GM23248 (cell line): ENCODE results near the gene IFT122. TPM values are rescaled to one million over a fixed set of nuclear protein-coding genes. Genes with fewer than 3 reads are reported as not detected.

Experiments
- DNase-seq: peaks from one replicate; pipeline ENCODE4 v3.0.0-alpha.2; 2015
- H2AFZ ChIP-seq: fragments of 200-600 bp; sonication (generic); 2 replicates; pipeline ENCODE4 v1.6.1; 2016; ENCODE audit warnings: antibody characterized with exemption
- H3F3A ChIP-seq: fragments of 200-600 bp; sonication (generic); 2 replicates; pipeline ENCODE4 v1.6.1; 2016; ENCODE audit warnings: mild to moderate bottlenecking, antibody characterized with exemption, mixed run types; ENCODE audit not compliant: insufficient read depth
- H3K27ac ChIP-seq: fragments of 200-600 bp; sonication (generic); 2 replicates; pipeline ENCODE4 v1.5.1; 2016; ENCODE audit warnings: mild to moderate bottlenecking
- H3K27me3 ChIP-seq: fragments of 200-600 bp; sonication (generic); replicated peaks from 2 replicates; pipeline ENCODE4 v1.6.1; 2016; ENCODE audit warnings: mild to moderate bottlenecking; ENCODE audit not compliant: insufficient read depth
- H3K36me3 ChIP-seq: fragments of 200-600 bp; sonication (generic); 2 replicates; pipeline ENCODE4 v1.6.1; 2016; ENCODE audit warnings: low read depth, mild to moderate bottlenecking
- H3K4me1 ChIP-seq: fragments of 200-600 bp; sonication (generic); 2 replicates; pipeline ENCODE4 v1.6.1; 2016; ENCODE audit warnings: mild to moderate bottlenecking; ENCODE audit not compliant: insufficient read depth
- H3K4me2 ChIP-seq: fragments of 200-600 bp; sonication (generic); one replicate; pipeline ENCODE4 v1.6.1; 2016; ENCODE audit warnings: mild to moderate bottlenecking; ENCODE audit not compliant: unreplicated experiment
- H3K4me3 ChIP-seq: fragments of 200-600 bp; sonication (generic); 2 replicates; pipeline ENCODE4 v1.5.1; 2016; ENCODE audit warnings: mild to moderate bottlenecking
- H3K79me2 ChIP-seq: fragments of 200-600 bp; sonication (generic); 2 replicates; pipeline ENCODE4 v1.6.1; 2016; ENCODE audit warnings: mild to moderate bottlenecking; ENCODE audit not compliant: insufficient read depth
- H3K9ac ChIP-seq: fragments of 200-600 bp; sonication (generic); 2 replicates; pipeline ENCODE4 v1.6.1; 2016; ENCODE audit warnings: mild to moderate bottlenecking
- H3K9me2 ChIP-seq: fragments of 200-600 bp; sonication (generic); 2 replicates; pipeline ENCODE4 v1.6.1; 2016; ENCODE audit warnings: mixed run types, mild to moderate bottlenecking, moderate library complexity; ENCODE audit not compliant: insufficient read depth
- H3K9me3 ChIP-seq: fragments of 200-600 bp; sonication (generic); one replicate; pipeline ENCODE4 v1.6.1; 2017; ENCODE audit warnings: low read depth
- H4K20me1 ChIP-seq: fragments of 200-600 bp; sonication (generic); 2 replicates; pipeline ENCODE4 v1.6.0; 2016; ENCODE audit not compliant: insufficient read depth
- EZH2 ChIP-seq: fragments of 200-600 bp; sonication (generic); IDR thresholded peaks from 2 replicates; pipeline ENCODE4 v1.6.1; 2018; ENCODE audit warnings: antibody characterized with exemption, mild to moderate bottlenecking; ENCODE audit not compliant: insufficient read depth, poor library complexity, severe bottlenecking
- EZH2phosphoT487 ChIP-seq: fragments of 200-600 bp; sonication (generic); IDR thresholded peaks from 2 replicates; pipeline ENCODE4 v1.6.1; 2018; ENCODE audit warnings: antibody characterized with exemption, moderate library complexity, mild to moderate bottlenecking, low read depth; ENCODE audit not compliant: insufficient read depth
- WGBS, 2 experiments: methylation state at CpG; one replicate each; pipeline ENCODE4 v1.1.6; 2015 to 2017; ENCODE audit warnings: low lambda C conversion rate in 2 of 2, low coverage in 1 of 2; ENCODE audit errors: missing lambda C conversion rate in 2 of 2; 5-methylcytosine and 5-hydroxymethylcytosine counted together
- in situ Hi-C: fragments of 300-500 bp; cut with MboI; formaldehyde crosslinking; loops from 2 replicates; pipeline ENCODE4 v1.15.0; 2020
- polyA plus RNA-seq: library from polyadenylated mRNA; unstranded; fragments of >200 nt; fragmentation: Nextera tagmentation; extraction: Ambion mirVana; gene quantifications from 2 replicates; pipeline ENCODE4 v1.2.1, GENCODE V29; 2016
- total RNA-seq: library from RNA; depleted of rRNA; stranded (reverse); fragments of >200 nt; shearing (Covaris generic); gene quantifications from 2 replicates; pipeline ENCODE4 v1.2.3, GENCODE V29; 2014

The IFT122 gene
- total and polyA plus RNA-seq, 2 experiments from 2014 or later = 16.1 to 16.3 TPM

- no peak overlapping the region for H3K4me2 ChIP-seq
- H3K4me1 ChIP-seq = no peaks in the 10 kb centered on the region
- in situ Hi-C loops = no loop called here
- H2AFZ ChIP-seq = no peak overlapping the region
- no peak for DNase-seq
- H3K36me3 ChIP-seq = no peaks in the 10 kb centered on the region
- WGBS, 2 experiments = 84% methylated on average over 8 of the region's 8 CpGs
- no peak overlapping the region for H3K4me3 ChIP-seq
- H3K27ac ChIP-seq = no peak overlapping the region
- H3F3A ChIP-seq = no peaks in the 10 kb centered on the region
- H3K9ac ChIP-seq = no peak overlapping the region
- no peaks in the 10 kb centered on the region for H3K9me3 ChIP-seq
- TF ChIP-seq EZH2phosphoT487 (no peak), EZH2 (no peak)
- H3K79me2 ChIP-seq = no peaks in the 10 kb centered on the region
- no peaks in the 10 kb centered on the region for H3K27me3 ChIP-seq
- no peaks in the 10 kb centered on the region for H3K9me2 ChIP-seq
- H4K20me1 ChIP-seq = no peaks in the 10 kb centered on the region
These were observed 78.1 kb downstream of the IFT122 start for GRCh38 chr3:129518038-129518561.

GRCh38 chr3:129518581-129518980 is 78.6 kb downstream of the IFT122 start:
- Histone ChIP-seq H3K9me2 (no peaks in the 10 kb centered on the region), H4K20me1 (no peaks in the 10 kb centered on the region), H3K27me3 (no peaks in the 10 kb centered on the region), H2AFZ (no peak overlapping the region), H3K4me3 (no peak overlapping the region), H3F3A (no peaks in the 10 kb centered on the region), H3K4me1 (no peaks in the 10 kb centered on the region), H3K36me3 (no peaks in the 10 kb centered on the region), H3K27ac (no peak overlapping the region), H3K9me3 (no peaks in the 10 kb centered on the region), H3K4me2 (no peak overlapping the region), H3K79me2 (no peaks in the 10 kb centered on the region), H3K9ac (no peak overlapping the region)
- TF ChIP-seq EZH2 = no peak
- TF ChIP-seq EZH2phosphoT487 = no peak
- 97 to 98% methylated on average over 8 of the region's 8 CpGs for WGBS, 2 experiments
- DNase-seq = no peak
- in situ Hi-C loops = no loop called here

GRCh38 chr3:129519449-129519848 is 79.4 kb downstream of the IFT122 start:
- no peak overlapping the region for H2AFZ ChIP-seq
- no peak overlapping the region for H3K4me2 ChIP-seq
- no peaks in the 10 kb centered on the region for H3K79me2 ChIP-seq
- no peak overlapping the region for H3K27ac ChIP-seq
- H3K9me2 ChIP-seq = no peaks in the 10 kb centered on the region
- H3K27me3 ChIP-seq = no peaks in the 10 kb centered on the region
- no peaks in the 10 kb centered on the region for H3K9me3 ChIP-seq
- no peak overlapping the region for H3K9ac ChIP-seq
- 0 out of 2 replicates have a peak, but pooled peaks cover under 1% of the 10 kb centered on the region for H3F3A ChIP-seq
- in situ Hi-C loops = no loop called here
- no peak overlapping the region for H3K4me3 ChIP-seq
- TF ChIP-seq EZH2phosphoT487 (no peak), EZH2 (no peak)
- no peaks in the 10 kb centered on the region for H3K4me1 ChIP-seq
- WGBS, 2 experiments = 92 to 93% methylated on average over 10 of the region's 10 CpGs
- no peak for DNase-seq
- no peaks in the 10 kb centered on the region for H3K36me3 ChIP-seq
- no peaks in the 10 kb centered on the region for H4K20me1 ChIP-seq

GRCh38 chr3:129519896-129520715 is 80.1 kb downstream of the IFT122 start:
- no peaks in the 10 kb centered on the region for H4K20me1 ChIP-seq
- no peaks in the 10 kb centered on the region for H3K9me3 ChIP-seq
- no peak overlapping the region for H2AFZ ChIP-seq
- H3K27ac ChIP-seq = no peak overlapping the region
- H3K9me2 ChIP-seq = no peaks in the 10 kb centered on the region
- WGBS, 2 experiments = 79 to 81% methylated on average over 15 of the region's 15 CpGs
- DNase-seq = no peak
- no peak overlapping the region for H3K4me2 ChIP-seq
- H3K79me2 ChIP-seq = no peaks in the 10 kb centered on the region
- no peak overlapping the region for H3K9ac ChIP-seq
- in situ Hi-C loops = no loop called here
- no peak overlapping the region for H3K4me3 ChIP-seq
- TF ChIP-seq EZH2phosphoT487 (no peak), EZH2 (no peak)
- H3K4me1 ChIP-seq = no peaks in the 10 kb centered on the region
- no peaks in the 10 kb centered on the region for H3K36me3 ChIP-seq
- peaks cover 4% of the 10 kb centered on the region; the same call in 1 of the 2 replicates for H3F3A ChIP-seq
- H3K27me3 ChIP-seq = no peaks in the 10 kb centered on the region
